ENCODE measurements around the gene ELANE. TPM values are rescaled to one million over a fixed set of nuclear protein-coding genes. Genes with fewer than 3 reads are reported as not detected.

Gene ELANE
- total and polyA plus RNA-seq, 4 donors: 0.17 to 37.4 (median 1.8) TPM

- TF ChIP-seq CTCF (IDR thresholded peaks at IDR 0.05; ENCODE audit: low read depth, low read length, missing input control) (no peak), FOXA1 (IDR thresholded peaks at IDR 0.05) (no peak), FOXA2 (IDR thresholded peaks at IDR 0.05) (no peak), HNF4A (conservative IDR thresholded peaks at IDR 0.05) (no peak)
These were observed 17.9 kb upstream of the ELANE start (continued) for GRCh38 chr19:834216-834615.

DNA sequence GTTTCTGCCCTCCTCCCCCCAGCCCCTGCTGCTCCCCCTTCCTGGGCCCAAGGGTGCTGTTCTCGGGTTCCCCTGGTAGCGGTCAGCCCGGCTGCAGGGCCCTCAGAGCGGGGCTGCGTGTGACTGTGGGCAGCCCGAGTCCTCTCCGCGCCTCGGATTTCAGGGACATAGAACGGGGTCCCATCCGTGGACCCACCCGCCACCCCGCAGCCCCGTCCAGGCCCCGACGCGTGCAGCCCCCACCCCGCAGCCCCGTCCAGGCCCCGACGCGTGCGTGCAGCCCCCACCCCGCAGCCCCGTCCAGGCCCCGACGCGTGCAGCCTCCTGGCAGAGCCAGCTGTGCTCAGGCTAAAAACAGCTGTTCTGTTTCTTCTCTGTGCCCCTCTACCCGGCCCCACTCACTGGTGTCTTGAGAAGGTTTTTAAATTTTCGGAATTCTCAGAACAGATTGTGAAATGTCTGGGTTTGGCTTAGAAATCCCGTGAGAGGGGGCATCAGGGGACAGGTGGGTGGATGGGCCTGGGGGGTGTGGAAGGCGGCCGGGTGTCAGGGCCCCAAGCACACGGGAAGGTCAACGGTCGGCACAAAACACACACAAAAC, 16.8 kb upstream of the ELANE start:
- Histone ChIP-seq H3K9ac (ENCODE audit: low read depth in 1 of 2, low read length in 2 of 2) (no peak overlapping the region), H3K4me3 (ENCODE audit: low read depth in 1 of 3, low read length in 3 of 3) (no peak overlapping the region), H3K27ac (ENCODE audit: low read depth in 1 of 2, low read length in 2 of 2) (no peak overlapping the region), H3K9me3 (ENCODE audit: control insufficient read depth in 4 of 4, low read length in 3 of 4) (no peaks in the 10 kb centered on the region), H3K27me3 (ENCODE audit: control insufficient read depth in 4 of 4, insufficient read depth in 4 of 4, low read length in 3 of 4) (no peaks in the 10 kb centered on the region), H3K36me3 (ENCODE audit: control insufficient read depth in 4 of 4, insufficient read depth in 3 of 4, low read depth in 1 of 4, low read length in 3 of 4) (no peaks in the 10 kb centered on the region), H3K4me1 (ENCODE audit: control insufficient read depth in 4 of 4, insufficient read depth in 4 of 4, low read length in 3 of 4) (peaks cover 0 to 5% (median 2%) of the 10 kb centered on the region in 4 donors)
- TF ChIP-seq SP1 (IDR thresholded peaks at IDR 0.05) (no peak), HNF4G (IDR thresholded peaks at IDR 0.05) (no peak), RXRA (IDR thresholded peaks at IDR 0.05) (no peak), FOXA2 (IDR thresholded peaks at IDR 0.05) (no peak), NR2F2 (IDR thresholded peaks at IDR 0.05) (no peak), YY1 (IDR thresholded peaks at IDR 0.05) (no peak)
- no peak for DNase-seq (ENCODE audit: low spot score)
- 66% methylated on average over 36 of the region's 36 CpGs for WGBS

GRCh38 chr19:840519-841206, 11.4 kb upstream of the ELANE start, which contains the start of gene PRTN3:
Gene PRTN3 (plus strand): TSS chr19:840999. CDS start chr19:841009, 10 bp downstream.
- H3K4me1 ChIP-seq (ENCODE audit: control insufficient read depth in 4 of 4, insufficient read depth in 4 of 4, low read length in 3 of 4): peaks cover 3 to 9% (median 5%) of the 10 kb centered on the region in 4 donors
- TF ChIP-seq HNF4G (IDR thresholded peaks at IDR 0.05) (no peak), MAX (IDR thresholded peaks at IDR 0.05) (no peak), ZBTB33 (IDR thresholded peaks at IDR 0.05) (no peak), FOXA1 (IDR thresholded peaks at IDR 0.05) (no peak), JUND (IDR thresholded peaks at IDR 0.05) (no peak), RXRA (IDR thresholded peaks at IDR 0.05) (no peak), YY1 (IDR thresholded peaks at IDR 0.05) (no peak), CTCF (IDR thresholded peaks at IDR 0.05; ENCODE audit: low read depth, low read length, missing input control) (no peak), TAF1 (conservative IDR thresholded peaks at IDR 0.05) (no peak), SP1 (IDR thresholded peaks at IDR 0.05) (no peak), NR2F2 (IDR thresholded peaks at IDR 0.05) (no peak), RAD21 (IDR thresholded peaks at IDR 0.05) (no peak), EGR1 (IDR thresholded peaks at IDR 0.05; ENCODE audit: low read depth in 2 of 2) (no peak), HNF4A (conservative IDR thresholded peaks at IDR 0.05) (no peak), FOXA2 (IDR thresholded peaks at IDR 0.05) (no peak), ATF3 (IDR thresholded peaks at IDR 0.05) (no peak)
- TF ChIP-seq, protein P1, sequence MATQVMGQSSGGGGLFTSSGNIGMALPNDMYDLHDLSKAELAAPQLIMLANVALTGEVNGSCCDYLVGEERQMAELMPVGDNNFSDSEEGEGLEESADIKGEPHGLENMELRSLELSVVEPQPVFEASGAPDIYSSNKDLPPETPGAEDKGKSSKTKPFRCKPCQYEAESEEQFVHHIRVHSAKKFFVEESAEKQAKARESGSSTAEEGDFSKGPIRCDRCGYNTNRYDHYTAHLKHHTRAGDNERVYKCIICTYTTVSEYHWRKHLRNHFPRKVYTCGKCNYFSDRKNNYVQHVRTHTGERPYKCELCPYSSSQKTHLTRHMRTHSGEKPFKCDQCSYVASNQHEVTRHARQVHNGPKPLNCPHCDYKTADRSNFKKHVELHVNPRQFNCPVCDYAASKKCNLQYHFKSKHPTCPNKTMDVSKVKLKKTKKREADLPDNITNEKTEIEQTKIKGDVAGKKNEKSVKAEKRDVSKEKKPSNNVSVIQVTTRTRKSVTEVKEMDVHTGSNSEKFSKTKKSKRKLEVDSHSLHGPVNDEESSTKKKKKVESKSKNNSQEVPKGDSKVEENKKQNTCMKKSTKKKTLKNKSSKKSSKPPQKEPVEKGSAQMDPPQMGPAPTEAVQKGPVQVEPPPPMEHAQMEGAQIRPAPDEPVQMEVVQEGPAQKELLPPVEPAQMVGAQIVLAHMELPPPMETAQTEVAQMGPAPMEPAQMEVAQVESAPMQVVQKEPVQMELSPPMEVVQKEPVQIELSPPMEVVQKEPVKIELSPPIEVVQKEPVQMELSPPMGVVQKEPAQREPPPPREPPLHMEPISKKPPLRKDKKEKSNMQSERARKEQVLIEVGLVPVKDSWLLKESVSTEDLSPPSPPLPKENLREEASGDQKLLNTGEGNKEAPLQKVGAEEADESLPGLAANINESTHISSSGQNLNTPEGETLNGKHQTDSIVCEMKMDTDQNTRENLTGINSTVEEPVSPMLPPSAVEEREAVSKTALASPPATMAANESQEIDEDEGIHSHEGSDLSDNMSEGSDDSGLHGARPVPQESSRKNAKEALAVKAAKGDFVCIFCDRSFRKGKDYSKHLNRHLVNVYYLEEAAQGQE (IDR thresholded peaks at IDR 0.05): no peak
- H3K27ac ChIP-seq (ENCODE audit: low read depth in 1 of 2, low read length in 2 of 2): no peak within 1 kb of the TSS
- peaks cover 0 to 5% (median 0%) of the 10 kb centered on the region in 4 donors for H3K27me3 ChIP-seq (ENCODE audit: control insufficient read depth in 4 of 4, insufficient read depth in 4 of 4, low read length in 3 of 4)
- no peaks in the 10 kb centered on the region for H3K36me3 ChIP-seq (ENCODE audit: control insufficient read depth in 4 of 4, insufficient read depth in 3 of 4, low read depth in 1 of 4, low read length in 3 of 4)
- H3K9ac ChIP-seq (ENCODE audit: low read depth in 1 of 2, low read length in 2 of 2): no peak within 1 kb of the TSS
- H3K4me3 ChIP-seq (ENCODE audit: low read depth in 1 of 3, low read length in 3 of 3): no peak within 1 kb of the TSS
- no peak for DNase-seq (ENCODE audit: low spot score)
- H3K9me3 ChIP-seq (ENCODE audit: control insufficient read depth in 4 of 4, low read length in 3 of 4): no peaks in the 10 kb centered on the region
- 71% methylated on average over 24 of the region's 24 CpGs for WGBS
